OCI-LY3 (cell line): ENCODE results near the gene ZPBP2.

ENCODE experiments used
- CTCF ChIP-seq: fragments of 200-600, 300-600 bp; sonication (generic); IDR thresholded peaks from 2 replicates; pipeline ENCODE4 v1.5.1; 2014; ENCODE audit warnings: antibody characterized with exemption, low read length, low read depth
- EZH2phosphoT487 ChIP-seq: fragments of 200-600 bp; shearing (Covaris generic); IDR thresholded peaks from 2 replicates; pipeline ENCODE4 v1.6.1; 2018; ENCODE audit warnings: antibody characterized with exemption, mixed run types, low read depth

DNA sequence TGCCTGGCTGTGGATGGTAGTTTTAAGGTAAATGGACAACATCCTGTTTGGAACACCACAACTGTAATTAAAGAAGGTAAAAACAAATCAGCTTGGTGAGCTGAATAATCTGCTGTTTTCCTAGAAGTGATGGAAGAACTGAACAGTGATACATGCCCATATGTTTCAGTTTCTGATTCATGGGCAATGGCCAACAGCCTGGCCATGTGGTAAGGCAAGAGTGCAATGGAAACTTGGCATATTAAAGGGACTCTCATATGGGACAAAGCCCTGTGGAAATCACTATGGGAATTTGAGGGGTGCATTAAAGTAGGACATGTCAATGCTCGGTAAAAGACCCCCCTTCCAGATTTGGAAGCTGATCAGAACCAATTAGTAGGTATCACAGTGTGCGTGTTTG lies 41.7 kb upstream of the ZPBP2 start:
- TF ChIP-seq CTCF (no peak), EZH2phosphoT487 (no peak)
